DMS153 treated with DMSO at 0.1 percent for 48 hours (cell line): ENCODE measurements around the gene RAB5IF.
"Not testable (repeated sequence)": the region's sequence is repeated elsewhere in the genome, so short reads cannot be mapped to it uniquely, and the experiment has no call there.

ENCODE experiments used
- DNase-seq: peaks from one replicate; lab custom pipeline; 2025; ENCODE audit not compliant: unreplicated experiment; lab: John Stamatoyannopoulos, UW

Gene RAB5IF, protein sequence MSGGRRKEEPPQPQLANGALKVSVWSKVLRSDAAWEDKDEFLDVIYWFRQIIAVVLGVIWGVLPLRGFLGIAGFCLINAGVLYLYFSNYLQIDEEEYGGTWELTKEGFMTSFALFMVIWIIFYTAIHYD

DNA sequence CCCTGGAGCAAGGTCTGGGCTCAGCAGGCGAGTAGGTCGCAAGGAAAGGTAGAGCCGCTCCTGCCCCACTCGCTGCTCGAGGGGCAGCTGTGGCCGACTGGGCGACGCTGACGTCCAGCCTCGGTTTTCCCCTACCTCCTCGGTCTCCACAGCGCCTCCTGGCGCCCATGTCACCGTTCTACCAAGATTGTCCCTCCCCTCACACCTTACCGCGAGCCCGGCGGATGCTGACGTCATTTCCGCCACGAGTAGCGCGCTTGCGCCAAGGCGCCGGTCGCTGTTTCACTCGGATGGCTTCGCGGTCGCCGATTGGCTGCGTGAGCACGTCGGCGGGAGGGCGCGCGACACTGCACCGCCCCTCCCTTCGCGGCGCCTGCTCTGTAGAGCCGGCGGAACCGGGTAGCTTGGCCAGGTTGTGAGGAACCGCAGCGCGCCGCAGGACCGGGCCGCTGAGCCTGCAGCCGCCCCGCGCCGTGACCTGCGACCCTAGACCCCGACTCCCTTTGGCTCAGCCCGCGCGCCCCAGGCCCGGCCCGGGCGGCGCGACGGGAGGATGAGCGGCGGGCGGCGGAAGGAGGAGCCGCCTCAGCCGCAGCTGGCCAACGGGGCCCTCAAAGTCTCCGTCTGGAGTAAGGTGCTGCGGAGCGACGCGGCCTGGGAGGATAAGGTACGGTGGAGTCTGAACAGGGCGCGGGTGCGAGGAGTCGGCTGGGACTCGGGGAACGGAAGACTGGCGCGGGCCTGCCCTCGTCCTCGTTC lies at the start of gene RAB5IF:
Gene RAB5IF, plus strand, starts transcription at position 381 of the 759 bp plus-strand sequence. Its CDS starts 173 bp downstream, at position 554.
- peak; percentile 93 for DNase-seq

GRCh38 chr20:36562724-36563123 lies 42.9 kb upstream of the RAB5IF start:
- no peak for DNase-seq

DNA sequence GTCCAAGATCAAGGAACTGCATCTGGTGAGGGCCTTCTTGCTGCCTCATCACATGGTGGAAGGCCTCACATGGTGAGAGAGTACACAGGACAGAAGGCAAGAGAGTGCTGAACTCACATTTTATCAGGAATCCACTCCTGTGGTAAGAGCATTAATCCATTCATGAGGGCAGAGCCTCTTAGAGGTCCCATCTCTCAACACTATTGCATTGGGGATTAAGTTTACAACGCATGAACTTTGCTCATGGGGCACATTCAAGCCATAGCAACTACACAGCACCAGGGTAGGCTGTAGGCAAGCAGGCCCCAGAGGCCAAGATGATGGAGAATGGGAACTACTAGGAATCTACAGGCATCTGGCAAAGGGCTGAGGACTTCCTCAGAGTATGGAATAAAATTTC lies 42.2 kb upstream of the RAB5IF start:
- no peak for DNase-seq

- DNase-seq, result not testable (repeated sequence)
Measured at GRCh38 chr20:36564078-36564725, 41.4 kb upstream of the RAB5IF start.

DNA sequence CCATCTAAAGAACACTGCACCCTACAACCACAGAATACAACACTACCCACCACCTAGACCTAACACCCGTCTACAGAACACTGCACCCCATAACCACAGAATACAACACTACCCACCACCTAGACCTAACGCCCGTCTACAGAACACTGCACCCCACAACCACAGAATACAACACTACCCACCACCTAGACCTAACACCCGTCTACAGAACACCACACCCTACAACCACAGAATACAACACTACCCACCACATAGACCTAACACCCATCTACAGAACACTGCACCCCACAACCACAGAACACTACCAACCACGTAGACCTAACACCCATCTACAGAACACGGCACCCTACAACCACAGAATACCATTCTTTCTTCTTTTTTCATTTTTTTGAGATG lies 40.9 kb upstream of the RAB5IF start:
- DNase-seq, result not testable (repeated sequence)

DNA sequence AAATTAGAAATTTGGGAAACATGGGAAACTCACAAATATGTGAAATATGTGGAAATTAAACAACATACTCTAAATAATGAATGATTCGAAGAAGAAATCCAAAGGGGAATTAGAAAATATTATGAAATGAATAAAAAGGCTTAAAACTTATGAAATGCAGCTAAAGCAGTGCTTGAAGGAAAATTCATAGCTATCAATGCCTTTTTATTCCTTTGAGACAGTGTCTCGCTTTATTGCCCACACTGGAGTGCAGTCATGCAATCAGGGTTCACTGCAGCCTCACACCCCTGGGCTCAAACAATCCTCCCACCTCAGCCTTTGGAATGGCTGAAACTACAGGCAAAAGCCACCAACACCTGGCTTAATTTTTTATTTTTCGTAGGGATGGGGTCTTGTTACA lies 40.1 kb upstream of the RAB5IF start:
- no peak for DNase-seq

DNA sequence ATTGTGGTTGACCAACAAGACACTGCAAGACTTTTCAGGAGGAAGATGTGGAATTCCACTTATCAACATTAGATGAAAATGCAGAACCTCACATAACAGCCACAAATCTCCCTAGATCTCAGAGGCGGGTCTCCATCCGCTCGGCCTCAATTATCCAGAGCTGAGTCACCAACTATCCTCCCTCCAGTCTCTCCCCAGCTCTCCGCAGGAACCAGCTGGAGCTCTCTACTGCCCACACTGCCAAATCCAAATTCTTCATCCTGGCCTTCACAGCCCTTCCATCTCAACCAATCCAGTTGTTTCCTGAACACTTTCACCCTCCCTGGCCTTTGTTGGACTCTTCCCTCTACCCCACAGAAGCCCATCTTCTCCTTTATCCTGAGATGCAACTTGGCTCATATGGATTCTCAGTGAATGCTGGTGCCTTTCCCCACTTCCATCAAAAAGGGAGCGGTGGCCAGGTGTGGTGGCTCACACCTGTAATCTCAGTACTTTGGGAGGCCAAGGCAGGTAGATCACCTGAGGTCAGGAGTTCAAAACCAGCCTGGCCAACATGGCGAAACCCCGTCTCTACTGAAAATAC lies 35.6 kb upstream of the RAB5IF start:
- no peak for DNase-seq

GRCh38 chr20:36571564-36572504 lies 33.7 kb upstream of the RAB5IF start:
- no peak for DNase-seq

GRCh38 chr20:36572701-36573102 lies 32.9 kb upstream of the RAB5IF start:
- DNase-seq, result no peak

DNA sequence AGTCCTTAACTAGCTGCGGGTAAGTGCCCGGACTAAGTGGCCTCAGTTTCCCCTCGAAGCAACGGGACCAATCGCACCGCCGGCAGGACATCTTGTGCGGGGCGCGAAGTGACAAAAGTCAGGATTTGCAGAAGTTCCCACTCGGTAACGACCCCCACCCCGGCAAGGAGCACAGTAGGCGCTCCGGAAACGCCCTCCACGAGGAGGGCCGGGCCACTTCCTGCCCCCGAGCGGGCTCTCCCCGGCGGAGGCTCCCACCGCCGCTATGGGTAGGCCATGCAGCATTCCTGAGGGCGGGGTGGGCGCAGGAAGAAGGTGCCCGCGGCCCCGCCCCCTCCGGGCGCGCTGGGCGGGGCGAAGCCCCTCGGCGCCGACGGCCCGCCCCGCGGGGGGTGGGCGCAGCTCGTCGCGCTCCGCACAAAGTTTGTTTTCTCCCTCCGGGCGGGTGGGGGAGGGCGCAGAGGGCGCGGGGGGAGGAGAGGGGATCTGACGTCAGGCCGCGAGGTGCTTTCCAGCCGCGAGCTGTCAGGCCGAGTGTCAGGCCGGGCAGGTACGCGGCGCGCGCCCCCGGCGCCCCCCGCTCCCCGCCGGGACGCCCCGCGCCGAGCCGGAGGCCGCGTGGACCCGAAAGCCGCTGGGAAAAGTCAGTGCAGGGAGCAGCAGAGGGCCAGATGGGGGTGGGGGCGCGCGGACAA lies 32.3 kb upstream of the RAB5IF start, which contains the start of gene TGIF2:
Gene TGIF2, plus strand, starts transcription at position 495 of the 695 bp plus-strand sequence. CDS start 5,178 bp downstream, outside the sequence.
- no peak for DNase-seq

GRCh38 chr20:36573798-36574365 lies 31.7 kb upstream of the RAB5IF start:
- DNase-seq, result no peak

DNA sequence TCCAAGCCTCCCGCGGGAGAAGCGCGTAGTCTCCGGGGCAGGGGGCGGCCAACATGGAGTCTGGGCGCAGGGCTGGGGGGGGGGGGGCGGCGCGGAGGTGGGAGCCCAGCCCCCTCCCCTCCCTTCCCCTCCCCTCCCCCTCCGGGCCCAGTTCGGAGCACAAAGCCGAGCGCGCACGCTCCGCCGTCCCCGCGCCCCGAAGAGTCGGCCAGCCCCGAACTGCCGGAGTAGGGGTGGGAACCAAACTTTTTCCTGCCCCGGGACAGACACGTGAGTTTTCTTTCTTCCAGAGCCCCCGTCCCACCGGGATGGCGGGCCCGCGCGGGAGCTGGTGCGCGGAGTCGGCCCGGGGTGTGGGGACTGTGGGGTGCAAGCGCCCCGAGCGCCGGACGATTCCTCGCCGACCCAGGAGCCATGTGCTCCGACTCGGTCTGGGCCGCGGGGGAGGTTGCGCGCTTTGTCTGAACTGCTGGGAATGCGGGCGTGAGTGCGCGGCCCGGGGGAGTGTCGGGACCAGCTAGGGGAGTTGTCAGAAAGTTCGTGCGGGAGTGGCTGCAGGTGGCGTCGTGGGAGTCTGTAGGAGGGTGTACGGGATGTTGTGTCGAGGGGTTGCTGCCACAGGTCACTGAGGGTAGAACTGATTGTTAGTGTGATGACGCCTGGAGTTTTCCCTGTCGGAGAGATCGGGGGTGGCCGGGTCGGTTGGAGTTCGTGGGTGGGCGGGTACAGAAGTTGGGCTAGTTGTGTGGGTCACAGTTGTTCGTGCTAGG lies 31.0 kb upstream of the RAB5IF start:
- DNase-seq, result no peak

DNA sequence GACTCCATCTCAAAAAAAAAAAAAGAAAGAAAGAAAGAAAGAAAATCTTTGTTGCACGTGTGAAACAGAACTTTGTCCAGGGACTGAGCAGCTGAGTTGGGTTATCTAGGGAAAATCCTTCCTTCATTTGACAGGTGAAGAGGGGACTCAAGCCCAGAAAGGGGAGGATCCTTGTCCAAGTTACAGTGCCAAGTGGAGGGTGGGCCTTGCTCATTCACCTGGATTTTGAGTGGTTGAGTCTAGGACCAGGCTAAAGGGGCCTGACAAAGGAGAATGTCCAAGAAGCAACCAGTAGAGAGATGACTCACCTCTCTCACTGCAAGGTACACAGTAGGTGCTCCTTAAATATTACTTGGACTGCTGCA lies 29.5 kb upstream of the RAB5IF start:
- DNase-seq, result no peak

DNA sequence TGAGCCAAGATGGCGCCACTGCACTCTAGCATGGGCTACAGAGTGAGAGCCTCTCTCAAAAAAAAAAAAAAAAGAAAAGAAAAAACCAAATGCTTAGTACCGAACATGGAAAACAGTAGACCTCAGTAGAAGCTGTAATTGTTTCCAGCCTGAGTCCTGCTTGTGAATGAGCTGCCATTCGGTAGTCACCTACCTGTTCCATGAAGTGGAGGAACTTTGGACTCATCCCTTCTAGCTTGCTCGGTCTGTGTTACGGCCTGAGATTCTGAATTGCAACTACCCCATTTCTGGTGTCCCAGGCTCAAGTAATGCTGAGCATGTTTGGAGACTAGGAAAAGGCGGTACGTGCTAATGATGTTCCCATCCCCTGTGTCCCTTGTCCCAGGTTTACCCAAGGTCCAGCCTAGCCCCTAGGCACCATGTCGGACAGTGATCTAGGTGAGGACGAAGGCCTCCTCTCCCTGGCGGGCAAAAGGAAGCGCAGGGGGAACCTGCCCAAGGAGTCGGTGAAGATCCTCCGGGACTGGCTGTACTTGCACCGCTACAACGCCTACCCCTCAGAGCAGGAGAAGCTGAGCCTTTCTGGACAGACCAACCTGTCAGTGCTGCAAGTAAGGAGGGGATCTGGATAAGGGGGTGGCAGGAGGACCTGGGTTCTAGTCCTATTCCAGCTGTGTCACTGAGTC lies 27.1 kb upstream of the RAB5IF start:
- no peak for DNase-seq

DNA sequence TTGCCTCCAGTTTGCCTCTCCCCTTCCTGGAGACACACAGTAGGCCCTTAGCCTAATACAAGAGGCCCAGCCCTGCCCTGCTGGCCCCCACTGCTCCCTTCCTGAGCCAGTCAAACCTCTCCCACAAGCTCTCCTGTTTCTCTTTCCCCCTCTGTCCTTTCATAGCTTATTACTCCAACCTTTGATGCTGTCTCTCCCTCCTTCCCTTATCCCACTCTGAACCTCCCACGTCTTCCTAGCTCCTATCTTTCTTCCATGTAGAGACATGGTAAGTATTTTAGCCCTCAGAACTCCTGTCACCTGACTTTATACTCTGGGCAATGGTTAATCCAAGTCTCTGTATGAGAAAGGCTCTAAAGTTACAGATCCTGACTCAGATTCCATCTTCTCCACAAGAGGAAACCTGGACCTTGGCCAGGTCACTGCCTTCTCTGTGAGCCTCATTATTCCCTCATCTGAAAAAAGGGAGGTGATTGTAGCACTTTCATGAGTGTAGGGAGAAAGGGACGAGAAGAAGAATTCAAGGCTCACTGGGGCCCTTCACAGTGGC lies 25.5 kb upstream of the RAB5IF start:
- no peak for DNase-seq

DNA sequence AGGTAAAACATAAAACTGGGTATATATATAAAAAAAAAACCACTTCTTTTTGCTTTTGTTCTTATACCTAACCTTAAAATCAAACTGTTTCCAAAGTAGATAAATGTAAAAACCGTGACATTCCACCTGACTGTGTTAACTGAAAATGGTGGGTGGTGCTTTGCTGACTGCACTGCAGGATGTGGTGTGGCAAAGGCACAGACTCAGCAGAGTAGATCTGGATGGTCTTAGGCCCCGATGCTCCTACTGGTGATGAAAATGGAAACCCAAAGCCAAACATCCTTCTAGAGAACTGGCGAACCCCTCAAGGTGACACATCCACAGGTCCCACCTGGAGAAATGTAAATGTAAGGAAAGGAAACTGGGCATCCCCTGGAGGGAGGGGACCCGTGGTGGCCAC lies 23.3 kb upstream of the RAB5IF start:
- no peak for DNase-seq

DNA sequence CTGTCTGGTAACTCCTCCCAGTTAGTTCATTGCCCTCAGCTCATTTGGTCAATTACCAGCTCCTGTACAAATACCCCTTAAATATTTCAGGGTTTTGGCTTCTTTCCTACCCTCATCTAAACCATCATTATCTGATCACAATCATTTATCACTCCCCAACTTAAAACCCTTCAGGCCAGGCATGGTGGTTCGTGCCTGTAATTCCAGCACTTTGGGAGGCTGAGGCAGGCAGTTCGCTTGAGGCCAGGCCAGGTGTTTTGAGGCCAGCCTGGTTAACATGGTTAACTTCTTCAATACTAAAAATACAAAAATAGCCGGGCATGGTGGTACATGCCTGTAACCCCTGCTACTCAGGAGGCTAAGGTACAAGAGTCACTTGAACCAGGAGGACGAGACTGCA lies 22.8 kb upstream of the RAB5IF start:
- DNase-seq, result no peak

DNA sequence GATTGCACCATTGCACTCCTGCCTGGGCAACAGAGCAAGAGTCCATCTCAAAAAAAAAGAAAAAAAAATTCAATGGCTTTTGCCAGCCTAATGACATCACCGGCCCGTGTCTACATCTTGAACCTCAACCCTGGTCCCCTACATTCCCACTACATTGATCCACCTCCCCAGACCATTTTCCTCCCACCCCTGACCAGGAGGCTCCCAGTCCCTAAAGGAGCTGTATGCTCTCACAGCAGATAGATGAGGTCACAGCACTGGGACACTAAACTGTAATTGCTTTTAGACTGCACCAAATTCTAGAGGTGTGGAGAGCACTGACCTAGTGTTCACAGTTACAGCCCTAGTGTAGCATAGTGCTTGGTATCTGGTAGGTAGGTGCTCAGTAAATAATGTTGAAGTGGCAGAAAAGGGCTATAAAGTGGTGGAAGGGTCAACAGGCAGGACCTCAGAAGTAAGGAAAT lies 21.5 kb upstream of the RAB5IF start:
- DNase-seq, result no peak
